Islet precursor cell (in vitro differentiated cells): ENCODE measurements around the gene MAST4.

ENCODE experiments used
- DNase-seq: peaks from one replicate; pipeline ENCODE4 v3.0.0-alpha.2; 2018

The MAST4 gene

DNA sequence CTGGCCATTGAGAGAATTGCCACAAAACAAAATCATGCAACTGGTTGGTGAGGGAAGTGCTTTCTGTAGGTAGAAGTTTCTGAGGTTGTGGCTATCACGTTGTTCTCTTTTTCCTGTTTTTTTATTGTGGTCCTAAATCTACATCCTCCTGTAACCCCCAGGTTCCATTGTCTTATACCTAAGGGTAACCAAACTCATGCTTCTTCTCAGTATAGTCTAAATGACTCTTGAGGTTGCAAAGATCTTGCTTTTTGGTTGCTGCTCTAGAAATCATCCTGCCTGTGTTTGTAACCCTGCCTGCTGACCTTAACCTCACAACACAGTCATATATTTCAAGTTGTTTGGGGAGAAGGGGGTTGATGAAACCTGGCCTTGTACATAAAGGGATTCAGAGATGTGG is 327.3 kb downstream of the MAST4 start:
- no peak for DNase-seq

- DNase-seq, result no peak
Measured at GRCh38 chr5:66923922-66924321, 327.7 kb downstream of the MAST4 start.

- no peak for DNase-seq
Measured at GRCh38 chr5:66927140-66927539, 330.9 kb downstream of the MAST4 start.

DNA sequence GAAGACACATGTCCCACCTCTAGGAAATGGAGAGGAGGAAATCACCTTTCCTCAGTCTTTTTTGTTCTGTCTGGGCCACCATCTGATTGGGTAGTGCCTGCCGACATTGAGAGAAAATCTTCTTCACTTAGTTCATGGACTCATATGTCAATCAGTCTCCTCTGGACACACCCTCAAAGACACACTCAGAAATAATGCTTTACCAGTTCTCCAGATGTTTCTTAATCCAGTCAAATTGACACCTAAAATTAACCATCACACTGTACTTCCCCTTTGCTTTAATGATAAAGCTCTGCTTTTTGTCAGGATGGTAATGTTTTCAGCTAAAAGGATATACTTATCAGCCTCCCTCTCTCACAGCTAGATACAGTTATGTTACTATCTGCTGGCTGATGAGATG is 333.1 kb downstream of the MAST4 start:
- no peak for DNase-seq

GRCh38 chr5:66929995-66930394 is 333.8 kb downstream of the MAST4 start:
- no peak for DNase-seq

- no peak for DNase-seq
Measured at GRCh38 chr5:66931651-66932050, 335.5 kb downstream of the MAST4 start.

DNA sequence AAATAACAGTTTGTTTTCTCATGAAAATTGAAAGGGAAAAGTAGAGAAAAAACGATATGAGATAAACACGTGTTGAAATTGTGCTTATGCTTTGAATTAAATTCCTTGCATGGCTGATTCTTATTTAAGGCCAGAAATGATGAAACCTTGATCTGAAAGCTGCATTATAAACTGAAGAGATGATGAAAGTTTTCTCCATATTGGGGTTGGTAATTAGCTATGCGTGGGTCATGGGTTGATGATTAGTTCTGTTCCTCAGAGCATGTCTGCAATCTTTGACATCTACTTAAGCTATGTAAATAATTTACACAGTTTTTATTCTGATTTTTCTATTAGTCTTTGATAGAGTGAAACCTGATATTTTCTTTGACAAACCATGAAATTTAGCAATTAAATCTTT is 336.3 kb downstream of the MAST4 start:
- no peak for DNase-seq

GRCh38 chr5:66933066-66933465 is 336.9 kb downstream of the MAST4 start:
- DNase-seq, result no peak

DNA sequence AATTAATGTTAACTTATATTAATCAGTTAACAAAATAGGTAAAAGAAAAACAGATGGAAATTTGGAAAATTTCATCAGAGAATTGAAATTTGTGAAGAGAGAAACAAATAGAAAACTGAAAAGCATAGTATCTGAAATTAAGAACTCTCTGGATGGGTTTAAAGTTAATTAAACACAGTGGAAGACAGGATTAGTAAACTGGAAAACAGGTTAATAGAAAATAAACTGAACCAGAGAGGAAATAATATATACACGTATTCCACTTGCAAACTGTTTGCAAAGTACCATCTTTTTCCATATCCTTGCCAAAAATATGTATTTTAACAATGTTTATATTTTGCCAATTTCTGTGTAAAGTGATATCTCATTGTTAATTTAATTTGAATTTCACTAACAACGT is 342.9 kb downstream of the MAST4 start:
- DNase-seq, result no peak

DNA sequence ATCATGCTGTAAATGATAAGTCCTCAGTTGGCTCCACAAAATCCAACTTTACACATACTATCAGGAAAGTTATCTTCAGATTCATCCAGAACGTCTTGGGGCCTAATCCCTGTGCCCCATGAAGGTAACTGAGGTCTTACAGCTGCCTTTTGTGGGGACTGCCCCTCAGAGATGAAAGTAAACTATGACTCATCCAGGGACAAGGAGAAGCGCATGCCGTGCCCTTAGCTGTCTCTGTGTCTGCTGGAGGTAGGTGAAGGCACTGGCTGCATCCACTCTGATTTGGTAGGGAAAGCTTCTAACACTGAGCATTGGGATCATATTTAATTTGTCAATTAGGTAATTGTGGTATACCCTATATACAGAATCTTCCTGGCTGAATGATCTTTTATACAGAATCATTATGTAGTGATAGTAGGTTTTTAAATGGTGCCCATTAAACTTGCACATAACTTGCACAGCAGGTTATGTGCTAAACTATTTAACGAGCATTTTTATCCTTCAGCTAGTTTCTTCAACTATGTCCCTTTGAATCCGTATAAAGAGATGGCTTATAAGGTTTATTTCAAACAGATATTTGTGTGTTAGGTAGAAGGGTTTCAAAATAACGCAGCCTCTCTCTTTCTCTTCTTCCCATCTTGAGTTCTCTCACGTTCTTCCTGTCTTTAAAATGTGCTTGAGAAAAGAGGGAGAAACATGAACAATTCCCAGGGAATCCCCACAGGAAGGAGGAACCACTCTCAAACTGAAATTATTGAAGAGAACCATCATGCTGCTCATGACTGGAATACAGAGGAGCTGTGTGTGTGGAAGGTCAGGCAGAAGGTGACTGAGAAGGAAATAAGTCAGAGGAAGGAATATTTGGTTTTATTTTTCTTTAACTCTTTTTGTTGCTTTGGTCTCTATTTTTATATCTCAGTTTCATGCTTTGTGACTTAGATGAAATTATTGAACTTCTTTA is 349.5 kb downstream of the MAST4 start:
- DNase-seq, result peak; percentile 62

GRCh38 chr5:66947458-66947857 is 351.3 kb downstream of the MAST4 start:
- DNase-seq, result no peak

DNA sequence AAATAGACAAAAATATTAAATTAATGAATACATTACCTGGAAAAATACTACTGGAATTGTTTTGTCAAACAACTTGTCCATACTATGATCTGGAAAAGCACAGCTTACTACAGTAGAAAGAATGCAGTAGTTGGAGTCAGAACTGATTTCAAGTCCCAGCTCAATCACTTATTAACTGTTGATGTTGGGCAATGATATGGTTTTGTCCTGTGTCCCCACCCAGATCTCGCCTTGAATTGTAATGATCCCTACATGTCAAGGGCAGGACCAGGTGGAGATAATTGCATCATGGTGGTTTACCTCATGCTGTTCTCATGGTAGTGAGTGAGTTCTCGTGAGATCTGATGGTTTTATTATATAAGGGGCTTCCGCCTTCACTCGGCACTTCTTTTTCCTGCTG is 352.9 kb downstream of the MAST4 start:
- no peak for DNase-seq

DNA sequence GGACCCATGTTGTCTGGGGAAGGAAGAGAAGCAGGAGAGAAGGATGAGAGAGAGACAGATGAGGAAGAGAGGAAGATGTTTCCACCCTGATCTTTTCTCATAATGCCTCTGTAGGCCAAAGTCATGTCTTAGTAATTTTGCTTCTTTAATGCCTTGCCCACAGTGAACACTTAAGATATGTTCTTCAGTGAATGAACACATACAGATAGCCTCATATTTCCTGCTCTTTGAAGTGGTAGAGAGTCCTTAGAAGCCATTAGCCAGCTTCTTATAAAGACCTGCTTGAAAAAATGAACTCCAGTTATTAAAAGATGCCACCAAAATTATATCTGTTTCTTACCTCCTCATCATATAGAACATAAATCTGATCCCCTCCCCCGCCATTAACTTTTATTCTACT is 356.0 kb downstream of the MAST4 start:
- no peak for DNase-seq

- no peak for DNase-seq
Measured at GRCh38 chr5:66956439-66956838, 360.2 kb downstream of the MAST4 start.

- DNase-seq, result no peak
Measured at GRCh38 chr5:66958201-66958979, 362.2 kb downstream of the MAST4 start.

DNA sequence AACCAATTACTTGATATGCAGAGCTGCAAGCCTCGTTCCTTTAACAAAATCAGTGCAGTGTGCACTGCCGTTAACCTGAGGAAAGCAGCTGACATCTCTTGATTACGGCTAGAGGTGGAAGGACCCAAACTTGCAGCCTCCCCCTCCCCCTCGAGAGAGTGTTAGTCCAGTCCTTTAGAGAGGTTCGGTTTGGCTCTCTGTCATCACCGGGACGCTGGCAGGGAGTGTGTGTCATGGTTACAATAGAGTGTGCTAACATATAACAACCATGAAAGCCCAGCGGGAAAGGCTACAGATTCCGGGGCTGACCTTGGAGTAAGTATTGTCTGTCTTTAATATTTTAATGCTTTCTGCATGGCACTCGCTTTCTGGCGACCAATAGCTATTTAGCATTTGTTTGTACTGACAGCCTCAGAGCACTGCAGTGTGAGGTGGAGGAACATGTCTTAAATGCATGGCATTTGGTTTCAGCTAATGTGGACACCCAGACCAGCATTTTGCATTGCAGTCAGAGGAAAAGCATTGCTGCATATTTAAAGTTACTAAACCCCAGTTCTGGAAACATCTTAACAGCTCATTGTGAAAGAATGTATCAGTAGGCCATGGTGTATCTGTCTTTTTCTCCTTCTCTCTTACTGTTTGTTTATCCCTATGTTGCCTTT is 362.9 kb downstream of the MAST4 start:
- DNase-seq, result peak; percentile 75

DNA sequence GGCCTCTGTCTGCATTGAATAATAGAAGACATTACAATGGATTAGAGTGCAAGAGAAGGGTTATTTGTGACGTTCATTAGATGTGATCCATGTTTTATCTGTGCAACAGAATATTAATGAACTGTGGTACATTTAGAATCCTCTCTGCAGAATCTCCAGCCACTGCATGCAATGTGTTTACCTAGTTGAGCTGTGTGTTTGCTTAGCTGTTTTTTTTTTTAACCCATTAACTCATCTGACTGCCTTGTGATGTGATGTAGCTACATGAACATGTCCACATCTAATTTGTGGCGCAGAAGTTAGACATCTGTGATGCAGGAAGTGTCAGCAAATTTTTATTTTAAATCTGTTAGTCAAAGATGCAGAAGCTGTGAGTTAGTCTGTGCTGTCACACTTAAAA is 363.5 kb downstream of the MAST4 start:
- DNase-seq, result no peak

GRCh38 chr5:66960369-66961137 is 364.4 kb downstream of the MAST4 start:
- DNase-seq, result no peak

- DNase-seq, result peak; percentile 56
Measured at GRCh38 chr5:66963559-66963971, 367.4 kb downstream of the MAST4 start.

DNA sequence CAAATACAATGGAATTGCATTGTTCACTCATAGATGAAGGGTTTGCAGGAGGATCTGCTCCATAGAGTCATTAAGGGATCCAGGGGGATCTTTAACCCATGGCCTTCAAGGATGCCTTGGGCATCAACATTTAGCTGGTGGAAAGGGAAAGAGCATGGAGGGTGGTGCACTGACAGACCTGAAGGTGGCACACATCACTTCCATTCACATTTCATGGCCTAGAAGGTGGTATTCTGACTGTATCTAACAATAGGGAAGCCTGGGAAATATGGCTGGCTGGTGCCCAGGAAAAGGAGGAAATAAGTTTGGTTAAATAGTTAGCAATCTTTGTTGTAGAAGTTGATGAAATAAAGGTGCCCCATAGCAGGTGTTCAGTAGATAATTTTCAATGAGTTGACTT is 370.2 kb downstream of the MAST4 start:
- no peak for DNase-seq

DNA sequence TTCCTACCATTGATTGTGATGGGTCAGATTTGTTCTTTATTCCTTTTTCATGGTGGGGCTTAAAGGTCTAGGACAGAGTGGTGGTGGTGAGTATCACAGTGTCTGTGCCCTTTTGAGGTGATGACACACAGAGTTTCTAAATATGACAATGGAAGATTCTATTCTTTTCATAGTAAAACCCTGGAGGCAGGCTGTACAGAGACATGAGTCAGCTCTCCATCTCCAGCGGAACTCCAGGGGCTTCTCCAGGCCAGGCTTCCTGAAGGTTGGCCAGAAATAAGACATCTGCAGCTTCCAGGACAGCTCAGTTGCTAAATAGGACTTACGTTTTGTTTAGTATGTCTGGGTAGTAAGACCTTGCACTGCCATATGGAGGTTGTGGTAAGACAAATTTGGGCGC is 370.9 kb downstream of the MAST4 start:
- no peak for DNase-seq

GRCh38 chr5:66967826-66968262 is 371.7 kb downstream of the MAST4 start:
- no peak for DNase-seq

DNA sequence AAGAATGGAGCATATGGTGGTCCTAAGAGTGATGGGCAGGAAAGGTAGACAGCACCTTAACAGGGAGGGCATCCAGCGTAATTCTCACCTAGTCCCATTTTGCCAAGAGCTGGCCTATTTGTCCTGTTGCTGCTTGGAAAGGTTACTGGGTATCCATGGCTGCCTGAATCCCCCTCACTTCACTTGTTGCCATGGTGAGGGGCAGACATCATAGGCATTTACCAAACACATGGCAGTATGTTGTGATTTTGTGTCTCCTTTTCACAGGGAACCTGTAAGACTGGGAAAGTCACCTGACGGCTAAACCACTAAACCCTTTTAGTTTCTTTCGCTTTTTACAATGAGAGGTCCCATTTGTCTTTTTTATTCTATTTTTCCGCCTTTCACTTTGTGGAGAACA is 373.3 kb downstream of the MAST4 start:
- DNase-seq, result no peak
